H1 (cell line): ENCODE data around the gene INCENP. TPM values are rescaled to one million over a fixed set of nuclear protein-coding genes. Genes with fewer than 3 reads are reported as not detected.

Experiments used
- CTCF ChIA-PET: fragments of 300-600 bp; sonication (Branson Sonifier 250); formaldehyde crosslinking; loops from one replicate; lab custom pipeline; 2021; ENCODE audit not compliant: partially characterized antibody; lab: Charles Lee
- POLR2A ChIA-PET: fragments of 300-600 bp; sonication (Branson Sonifier 250); formaldehyde crosslinking; loops from one replicate; lab custom pipeline; 2021; ENCODE audit warnings: inconsistent platforms; ENCODE audit not compliant: partially characterized antibody; lab: Charles Lee
- DNase-seq, 2 experiments: peaks; one replicate each; pipeline versions ENCODE4 v3.0.0 to v3.0.0-alpha.2; 2010 to 2022; ENCODE audit warnings: low spot score in 2 of 2, low read depth in 1 of 2, mixed read lengths in 1 of 2
- FAIRE-seq: peaks from 2 replicates; lab custom pipeline; 2011; peaks lifted over from hg19 to GRCh38; lab: Jason Lieb, UNC
- H2AFZ ChIP-seq: 2 replicates; pipeline ENCODE4 v1.8.1; 2012; ENCODE audit warnings: low read length, inconsistent platforms
- H2AK5ac ChIP-seq: 2 replicates; pipeline ENCODE4 v1.6.1; 2013; ENCODE audit warnings: low read depth, low read length
- H2BK120ac ChIP-seq: replicated peaks from 2 replicates; pipeline ENCODE3; 2013; ENCODE audit warnings: low read depth, low read length, inconsistent platforms
- H2BK12ac ChIP-seq: 2 replicates; pipeline ENCODE4 v1.6.1; 2013; ENCODE audit warnings: low read depth, low read length
- H2BK15ac ChIP-seq: 2 replicates; pipeline ENCODE4 v1.6.1; 2013; ENCODE audit warnings: low read length
- H2BK20ac ChIP-seq: 2 replicates; pipeline ENCODE4 v1.6.1; 2013; ENCODE audit warnings: low read length
- H2BK5ac ChIP-seq: 2 replicates; pipeline ENCODE4 v1.6.1; 2013; ENCODE audit warnings: low read depth, low read length
- H3K14ac ChIP-seq: 2 replicates; pipeline ENCODE4 v1.6.1; 2013; ENCODE audit warnings: inconsistent platforms; ENCODE audit not compliant: insufficient read length
- H3K18ac ChIP-seq: 2 replicates; pipeline ENCODE4 v1.6.1; 2013; ENCODE audit warnings: low read length; ENCODE audit errors: extremely low read depth
- H3K23ac ChIP-seq: 2 replicates; pipeline ENCODE4 v1.6.1; 2013; ENCODE audit warnings: inconsistent platforms; ENCODE audit not compliant: insufficient read length
- H3K23me2 ChIP-seq: 2 replicates; pipeline ENCODE4 v1.6.1; 2013; ENCODE audit warnings: low read depth, low read length
- H3K27ac ChIP-seq: 2 replicates; pipeline ENCODE4 v1.6.1; 2011; ENCODE audit warnings: low read depth, low read length, inconsistent platforms
- H3K27me3 ChIP-seq, 4 experiments: replicated peaks in 1 of 4; 1 replicate in 1 of 4; 2 replicates in 3 of 4; pipeline versions ENCODE4 v1.6.1 to v1.8.1; 2011 to 2013; ENCODE audit warnings: low read length in 3 of 4, mild to moderate bottlenecking in 3 of 4, inconsistent platforms in 2 of 4, mixed read lengths in 2 of 4, moderate library complexity in 1 of 4; ENCODE audit not compliant: control insufficient read depth in 3 of 4, insufficient read depth in 3 of 4; ENCODE audit errors: extremely low read depth in 1 of 4
- H3K36me3 ChIP-seq, 4 experiments: 2 replicates each; pipeline versions ENCODE4 v1.6.1 to v1.8.1; 2011 to 2013; ENCODE audit warnings: mild to moderate bottlenecking in 4 of 4, low read length in 3 of 4, moderate library complexity in 2 of 4, control low read depth in 1 of 4, inconsistent platforms in 1 of 4; ENCODE audit not compliant: insufficient read depth in 4 of 4, control insufficient read depth in 2 of 4
- H3K4ac ChIP-seq: replicated peaks from 2 replicates; pipeline ENCODE3; 2013; ENCODE audit warnings: low read length, low read depth, mixed read lengths, inconsistent platforms; ENCODE audit not compliant: insufficient read length
- H3K4me1 ChIP-seq, 4 experiments: replicated peaks in 1 of 4; 1 replicate in 1 of 4; 2 replicates in 3 of 4; pipeline versions ENCODE4 v1.6.1 to v1.8.1; 2011 to 2013; ENCODE audit warnings: low read length in 3 of 4, inconsistent platforms in 2 of 4, mixed read lengths in 1 of 4; ENCODE audit not compliant: insufficient read depth in 4 of 4, control insufficient read depth in 3 of 4
- H3K4me2 ChIP-seq, 2 experiments: 2 replicates each; pipeline versions ENCODE4 v1.6.1 to v1.8.1; 2011 to 2013; ENCODE audit warnings: low read depth in 2 of 2, low read length in 2 of 2, control low read depth in 1 of 2, inconsistent platforms in 1 of 2, mild to moderate bottlenecking in 1 of 2; ENCODE audit not compliant: insufficient read depth in 1 of 2
- H3K4me3 ChIP-seq, 4 experiments: fragments of 200-600, 300-600 bp in 1 of 4; sonication (generic), shearing (Covaris generic), sonication (Bioruptor Twin) in 1 of 4; 2 replicates each; pipeline versions ENCODE4 v1.5.1 to v1.8.1; 2011 to 2016; ENCODE audit warnings: low read length in 4 of 4, low read depth in 3 of 4, control low read depth in 2 of 4, inconsistent platforms in 2 of 4, mild to moderate bottlenecking in 2 of 4, mixed read lengths in 1 of 4, moderate library complexity in 1 of 4; ENCODE audit not compliant: insufficient read depth in 2 of 4; ENCODE audit errors: extremely low read depth in 1 of 4
- H3K56ac ChIP-seq: replicated peaks from 2 replicates; pipeline ENCODE3; 2013; ENCODE audit warnings: low read depth, mild to moderate bottlenecking, mixed read lengths, low read length, inconsistent platforms; ENCODE audit not compliant: insufficient read length
- H3K79me1 ChIP-seq: 2 replicates; pipeline ENCODE4 v1.6.1; 2013; ENCODE audit warnings: low read depth, low read length, control low read depth
- H3K79me2 ChIP-seq, 2 experiments: 2 replicates each; pipeline versions ENCODE4 v1.6.1 to v1.8.1; 2012 to 2013; ENCODE audit warnings: low read length in 2 of 2, mild to moderate bottlenecking in 2 of 2, inconsistent platforms in 1 of 2; ENCODE audit not compliant: insufficient read depth in 2 of 2, control insufficient read depth in 1 of 2
- H3K9ac ChIP-seq, 4 experiments: replicated peaks in 1 of 4; 1 replicate in 1 of 4; 2 replicates in 3 of 4; pipeline versions ENCODE4 v1.6.1 to v1.8.1; 2011 to 2013; ENCODE audit warnings: low read depth in 3 of 4, low read length in 3 of 4, control low read depth in 2 of 4, mild to moderate bottlenecking in 2 of 4, moderate library complexity in 2 of 4, inconsistent platforms in 1 of 4; ENCODE audit errors: extremely low read depth in 1 of 4
- H3K9me3 ChIP-seq, 2 experiments: 2 replicates each; pipeline versions ENCODE4 v1.6.1 to v1.8.1; 2012 to 2013; ENCODE audit warnings: mild to moderate bottlenecking in 2 of 2, moderate library complexity in 2 of 2, control low read depth in 1 of 2, inconsistent platforms in 1 of 2, low read depth in 1 of 2, low read length in 1 of 2, mixed read lengths in 1 of 2; ENCODE audit not compliant: insufficient read depth in 2 of 2
- H4K20me1 ChIP-seq, 2 experiments: replicated peaks in 1 of 2; 2 replicates each; pipeline versions ENCODE3 to v1.8.1; 2011 to 2013; ENCODE audit warnings: inconsistent platforms in 2 of 2, low read length in 2 of 2, mild to moderate bottlenecking in 1 of 2; ENCODE audit not compliant: insufficient read depth in 2 of 2, control insufficient read depth in 1 of 2
- H4K5ac ChIP-seq: 2 replicates; pipeline ENCODE4 v1.6.1; 2013; ENCODE audit warnings: low read length, low read depth, mixed read lengths, inconsistent platforms; ENCODE audit not compliant: insufficient read length
- H4K8ac ChIP-seq: 2 replicates; pipeline ENCODE4 v1.8.0; 2013; ENCODE audit warnings: mild to moderate bottlenecking, moderate library complexity, low read length, inconsistent platforms; ENCODE audit not compliant: insufficient read depth; ENCODE audit errors: extremely low read depth
- H4K91ac ChIP-seq: replicated peaks from 2 replicates; pipeline ENCODE3; 2013; ENCODE audit warnings: low read length, mixed read lengths, inconsistent platforms; ENCODE audit not compliant: insufficient read length
- ASH2L ChIP-seq: fragments of 200-600, 300-600 bp; sonication (generic); IDR thresholded peaks from one replicate; pipeline ENCODE4 v1.7.1; 2017; ENCODE audit warnings: low read length
- CHD2 ChIP-seq: IDR thresholded peaks from 2 replicates; pipeline ENCODE4 v1.6.1; 2012; ENCODE audit warnings: low read length, improper control_type of control experiment
- E2F6 ChIP-seq: IDR thresholded peaks from 2 replicates; pipeline ENCODE4 v1.6.1; 2012; ENCODE audit warnings: inconsistent platforms
- EGR1 ChIP-seq: IDR thresholded peaks from 2 replicates; pipeline ENCODE4 v1.6.1; 2011; ENCODE audit warnings: low read depth, low read length, borderline replicate concordance
- EZH2 ChIP-seq: fragments of 200-600 bp; sonication (generic); IDR thresholded peaks from 2 replicates; pipeline ENCODE4 v1.7.1; 2012; ENCODE audit warnings: low read depth, mild to moderate bottlenecking, moderate library complexity, low read length, inconsistent platforms; ENCODE audit not compliant: severe bottlenecking
- JUND ChIP-seq: IDR thresholded peaks from 2 replicates; pipeline ENCODE4 v1.6.1; 2011; ENCODE audit warnings: mild to moderate bottlenecking, improper control_type of control experiment, low read length
- KDM1A ChIP-seq: fragments of 200-600, 300-600 bp; sonication (generic); IDR thresholded peaks from 2 replicates; pipeline ENCODE4 v1.7.1; 2016; ENCODE audit warnings: mild to moderate bottlenecking, low read length, borderline replicate concordance
- RBBP5 ChIP-seq: IDR thresholded peaks from 2 replicates; pipeline ENCODE4 v1.7.1; 2012; ENCODE audit warnings: low read depth, mild to moderate bottlenecking, inconsistent platforms, low read length, moderate library complexity, borderline replicate concordance
- SRF ChIP-seq: IDR thresholded peaks from 2 replicates; pipeline ENCODE4 v1.6.1; 2011; ENCODE audit warnings: mild to moderate bottlenecking, low read depth, low read length, moderate library complexity
- USF2 ChIP-seq: IDR thresholded peaks from 2 replicates; pipeline ENCODE4 v1.6.1; 2011; ENCODE audit warnings: low read length, improper control_type of control experiment
- WGBS, 2 experiments: shearing (Covaris generic) in 1 of 2; methylation state at CpG; one replicate each; pipeline versions ENCODE4 v1.1.6 to v1.1.7; 2013 to 2015; ENCODE audit warnings: low lambda C conversion rate in 2 of 2, mixed read lengths in 2 of 2, inconsistent platforms in 1 of 2, low coverage in 1 of 2, missing lambda C conversion rate in 1 of 2; ENCODE audit not compliant: insufficient replicate concordance in 2 of 2, insufficient coverage in 1 of 2, insufficient read length in 1 of 2; ENCODE audit errors: extremely low coverage in 1 of 2, missing lambda C conversion rate in 1 of 2; 5-methylcytosine and 5-hydroxymethylcytosine counted together
- polyA plus RNA-seq, 7 experiments: library from polyadenylated mRNA; depleted of rRNA in 3 of 7; stranded (reverse) in 5 of 7; unstranded in 2 of 7; fragments of >200 nt in 5 of 7; fragments of 200-250 nt in 2 of 7; gene quantifications; 1 replicate in 5 of 7; 2 replicates in 1 of 7; 4 replicates in 1 of 7; pipeline versions ENCODE4 v1.2.1 to v1.2.3, GENCODE V29; 2011 to 2013; ENCODE audit warnings: missing spikeins in 2 of 7, mixed read lengths in 2 of 7
- total RNA-seq: library from RNA; stranded (reverse); fragmentation: NEBNext Ultra II Directional; extraction: Animal tissue kit (Norgen Biotek cat#: 25700); gene quantifications from 2 replicates; pipeline ENCODE4 v1.2.1, GENCODE V29; 2021

INCENP gene
- total and polyA plus RNA-seq, 2 of the 8 experiments (the other 6 are each of a cell fraction or from before 2014, with no cell fraction given): 25.4 to 132 TPM

GRCh38 chr11:62144641-62145255, 20.9 kb downstream of the INCENP start:
- peaks cover 0 to 14% of the 10 kb centered on the region in 2 experiments for H4K20me1 ChIP-seq
- no peak overlapping the region for H3K14ac ChIP-seq
- no peaks in the 10 kb centered on the region for H3K4me1 ChIP-seq
- H2BK120ac ChIP-seq: no peak overlapping the region
- no peak overlapping the region for H3K23ac ChIP-seq
- H3K9me3 ChIP-seq: no peaks in the 10 kb centered on the region
- no peak overlapping the region for H3K4me2 ChIP-seq
- ChIA-PET CTCF (interaction anchor here (0.7 to 1.6 kb wide), 4 partner anchors 14 to 32 kb away, joined by 3 to 8 read pairs (median 4); no protein-coding TSS in a partner anchor), POLR2A (interaction anchor here (1.0 to 2.4 kb wide), 2 partner anchors 18 to 21 kb away, joined by 3 to 8 read pairs; no protein-coding TSS in a partner anchor)
- H4K91ac ChIP-seq: no peak overlapping the region
- H3K4me3 ChIP-seq: no peak overlapping the region
- H4K8ac ChIP-seq: no peak overlapping the region
- H3K23me2 ChIP-seq: no peaks in the 10 kb centered on the region
- FAIRE-seq (no peak), DNase-seq (no peak)
- H3K4ac ChIP-seq: no peak overlapping the region
- no peak overlapping the region for H2AK5ac ChIP-seq
- H3K27ac ChIP-seq: no peak overlapping the region
- no peak overlapping the region for H3K9ac ChIP-seq
- no peak overlapping the region for H2BK5ac ChIP-seq
- no peak overlapping the region for H2BK12ac ChIP-seq
- H3K18ac ChIP-seq: no peak overlapping the region
- no peaks in the 10 kb centered on the region for H3K79me2 ChIP-seq
- H3K27me3 ChIP-seq: no peaks in the 10 kb centered on the region
- H4K5ac ChIP-seq: no peak overlapping the region
- H3K36me3 ChIP-seq: peaks cover 27 to 83% (median 67%) of the 10 kb centered on the region in 4 experiments
- H2AFZ ChIP-seq: no peak overlapping the region
- H3K79me1 ChIP-seq: no peaks in the 10 kb centered on the region; the same call in 1 of the 2 replicates
- no peak overlapping the region for H2BK15ac ChIP-seq
- no peak overlapping the region for H2BK20ac ChIP-seq
- H3K56ac ChIP-seq: no peak overlapping the region
- 92% methylated on average over 15 of the region's 24 CpGs; no CpG with 5 or more reads in 1 of the 2 experiments for WGBS, 2 experiments
- no peak for TF ChIP-seq CHD2
- TF ChIP-seq KDM1A: no peak
- no peak for TF ChIP-seq RBBP5
- TF ChIP-seq ASH2L: no peak
- TF ChIP-seq SRF: no peak
- TF ChIP-seq E2F6: no peak
- no peak for TF ChIP-seq EZH2
- no peak for TF ChIP-seq USF2
- TF ChIP-seq JUND: no peak
- no peak for TF ChIP-seq EGR1
